ENCODE data around the gene INVS. TPM values are rescaled to one million over a fixed set of nuclear protein-coding genes. Genes with fewer than 3 reads are reported as not detected.

The INVS gene
- total RNA-seq, 1 donor from 2014 or later: 10.6 TPM

Other genes with a start within 250 kb of the INVS start
- gene STX17, start 192.6 kb upstream of the INVS start, total RNA-seq: 27.1 TPM
- gene ERP44, start 243 bp upstream of the INVS start, total RNA-seq: 14.8 TPM